Activated CD4-positive, alpha-beta T cell treated with anti-CD3 and anti-CD28 coated beads, Interleukin-2, amount 10 ng/mL, durations not matched to agents 7 days and 5 days (primary cell): ENCODE measurements around the gene RDM1. TPM values are rescaled to one million over a fixed set of nuclear protein-coding genes. Genes with fewer than 3 reads are reported as not detected.

ENCODE experiments used
- CTCF ChIA-PET: fragments of 350-600 bp; sonication (Branson Sonifier 250); formaldehyde crosslinking; loops from one replicate; lab custom pipeline; 2021; ENCODE audit warnings: antibody characterized with exemption; lab: Charles Lee
- POLR2A ChIA-PET: fragments of 350-600 bp; sonication (Branson Sonifier 250); formaldehyde crosslinking; loops from one replicate; lab custom pipeline; 2021; ENCODE audit warnings: antibody characterized with exemption; lab: Charles Lee
- DNase-seq: peaks from one replicate; pipeline ENCODE4 v3.0.0-alpha.2; 2020
- H3K27ac Mint-ChIP-seq: one replicate; pipeline ENCODE4 v1.8.0; 2021; ENCODE audit warnings: mild to moderate bottlenecking, moderate library complexity, mixed read lengths
- H3K27me3 Mint-ChIP-seq: one replicate; pipeline ENCODE4 v1.8.0; 2021; ENCODE audit warnings: mixed read lengths
- H3K36me3 Mint-ChIP-seq: one replicate; pipeline ENCODE4 v1.8.0; 2021; ENCODE audit warnings: low read depth, mixed read lengths
- H3K4me1 Mint-ChIP-seq: one replicate; pipeline ENCODE4 v1.8.0; 2021; ENCODE audit warnings: mixed read lengths
- H3K4me3 Mint-ChIP-seq: one replicate; pipeline ENCODE4 v1.8.0; 2021; ENCODE audit warnings: mild to moderate bottlenecking, moderate library complexity, mixed read lengths
- H3K9me3 Mint-ChIP-seq: one replicate; pipeline ENCODE4 v1.8.0; 2021; ENCODE audit warnings: mixed read lengths
- total RNA-seq, 2 experiments: library from RNA; stranded (reverse); gene quantifications; one replicate each; pipeline ENCODE4 v1.2.3, GENCODE V29; 2021

The RDM1 gene
- total RNA-seq, 2 experiments from 2014 or later: 7.0 to 7.9 TPM

DNA sequence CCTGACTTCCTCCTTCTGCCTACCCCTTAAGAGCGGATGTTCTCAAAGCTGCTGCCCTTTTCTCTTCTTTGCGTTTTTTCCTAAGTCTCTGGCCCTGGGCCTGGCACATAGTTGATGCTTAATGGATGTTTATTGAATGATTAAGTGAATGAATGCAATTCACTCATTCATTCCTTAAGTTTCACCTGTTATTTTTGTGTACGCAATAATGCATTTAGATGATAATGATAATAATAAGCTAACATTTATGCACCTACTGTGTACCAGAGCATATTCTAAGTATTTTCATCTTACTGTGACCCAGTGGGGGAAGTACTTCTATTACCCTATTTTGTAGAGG is 54.8 kb downstream of the RDM1 start:
- no peak overlapping the region for H3K4me3 Mint-ChIP-seq
- H3K36me3 Mint-ChIP-seq: peaks cover 14% of the 10 kb centered on the region
- CTCF ChIA-PET: interaction anchor here (0.7 to 3.4 kb wide), 6 partner anchors 12 to 26 kb away, joined by 3 to 17 read pairs (median 6); no protein-coding TSS in a partner anchor
- POLR2A ChIA-PET: no interaction called here
- DNase-seq: no peak
- H3K4me1 Mint-ChIP-seq: peaks cover 75% of the 10 kb centered on the region
- peak overlapping the region; percentile 79 for H3K27ac Mint-ChIP-seq
- H3K27me3 Mint-ChIP-seq: no peaks in the 10 kb centered on the region
- no peaks in the 10 kb centered on the region for H3K9me3 Mint-ChIP-seq

DNA sequence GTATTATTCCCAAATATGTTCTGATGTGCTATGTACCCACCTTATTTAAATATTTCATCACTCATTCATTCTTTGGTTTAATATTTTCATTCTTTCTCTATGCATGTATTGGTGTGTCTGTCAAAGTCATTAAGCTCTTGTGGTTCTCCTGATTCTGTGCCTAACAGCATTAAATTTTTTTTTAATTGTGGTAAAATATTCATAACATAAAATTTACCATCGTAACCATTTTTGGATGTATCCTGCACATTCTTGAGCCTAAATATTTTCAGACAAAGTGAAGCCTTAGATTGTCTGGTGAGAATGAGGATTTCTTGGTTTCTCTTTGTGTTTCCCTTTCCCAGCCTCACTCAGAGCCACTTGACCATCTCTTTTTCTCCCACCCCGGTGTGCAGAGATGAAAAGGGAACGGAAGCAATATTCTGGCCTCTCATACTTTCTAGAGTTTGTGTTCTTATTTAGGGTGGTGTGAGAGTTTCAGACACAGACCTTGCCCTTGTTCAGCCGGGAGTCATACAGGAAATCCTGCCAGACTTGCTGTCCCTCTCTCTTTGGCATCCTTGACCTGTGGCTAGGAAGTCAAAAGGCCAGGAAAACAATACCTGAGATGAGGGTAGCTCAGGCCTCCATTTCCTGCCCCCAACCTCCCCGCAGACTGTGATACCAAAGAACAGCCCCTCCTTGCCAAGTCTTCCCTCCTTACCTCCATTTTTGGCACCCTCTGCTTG is 55.3 kb downstream of the RDM1 start:
- Mint-ChIP-seq H3K4me1 (peaks cover 71% of the 10 kb centered on the region), H3K4me3 (no peak overlapping the region), H3K9me3 (no peaks in the 10 kb centered on the region), H3K27me3 (no peaks in the 10 kb centered on the region), H3K36me3 (peaks cover 14% of the 10 kb centered on the region), H3K27ac (peak overlapping the region; percentile 79)
- no peak for DNase-seq
- POLR2A ChIA-PET: no interaction called here
- CTCF ChIA-PET: interaction anchor here (0.6 to 3.4 kb wide), 5 partner anchors 12 to 224 kb away, joined by 3 to 17 read pairs (median 7); no protein-coding TSS in a partner anchor

DNA sequence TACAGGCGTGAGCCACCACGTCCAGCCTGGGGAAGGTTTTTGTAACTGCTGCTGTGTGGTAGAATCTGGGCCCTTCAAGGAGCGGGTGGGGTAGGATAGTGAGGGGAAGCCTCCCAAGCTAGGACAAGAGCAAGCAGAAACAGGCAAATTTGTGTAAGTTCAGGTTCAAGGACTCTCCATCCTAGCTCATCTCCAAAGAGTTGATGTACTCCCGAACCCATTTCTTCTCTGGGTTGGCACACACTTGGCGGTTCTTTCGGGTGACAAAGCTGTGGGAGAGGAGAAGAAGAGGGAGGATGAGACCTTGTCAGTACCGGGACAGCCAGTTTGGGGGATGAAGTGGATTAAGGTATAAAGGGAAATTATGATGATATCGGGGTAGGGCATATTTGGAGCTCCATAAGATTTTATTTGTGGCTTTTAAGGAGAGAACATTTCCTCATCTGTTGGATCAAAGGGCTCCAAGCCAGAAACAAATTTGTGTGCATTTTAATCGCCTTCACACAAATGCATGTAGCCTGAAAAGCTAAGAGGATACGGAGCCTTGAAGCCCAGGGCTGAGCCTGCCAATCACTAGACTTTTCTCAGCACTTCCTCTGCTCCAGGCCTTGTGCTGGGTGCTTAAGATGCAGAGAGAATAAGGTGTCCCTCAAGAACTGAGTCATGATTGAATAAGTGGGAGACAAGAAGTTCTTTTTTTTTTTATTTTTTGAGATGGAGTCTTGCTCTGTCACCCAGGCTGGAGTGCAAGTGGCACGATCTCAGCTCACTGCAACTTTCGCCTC is 58.2 kb downstream of the RDM1 start:
- peaks cover 58% of the 10 kb centered on the region for H3K4me1 Mint-ChIP-seq
- POLR2A ChIA-PET: interaction anchor here (0.6 to 1.2 kb wide), 2 partner anchors 8 to 35 kb away, joined by 6 to 8 read pairs; partner anchors contain the start of gene CCL5
- no peaks in the 10 kb centered on the region for H3K9me3 Mint-ChIP-seq
- H3K27ac Mint-ChIP-seq: peak overlapping the region; percentile 72
- H3K27me3 Mint-ChIP-seq: no peaks in the 10 kb centered on the region
- no peak for DNase-seq
- CTCF ChIA-PET: interaction anchor here (0.6 to 3.0 kb wide), 9 partner anchors 9 to 221 kb away, joined by 3 to 14 read pairs (median 3); partner anchors contain the start of gene CCL5
- H3K4me3 Mint-ChIP-seq: no peak overlapping the region
- H3K36me3 Mint-ChIP-seq: peaks cover 10% of the 10 kb centered on the region

DNA sequence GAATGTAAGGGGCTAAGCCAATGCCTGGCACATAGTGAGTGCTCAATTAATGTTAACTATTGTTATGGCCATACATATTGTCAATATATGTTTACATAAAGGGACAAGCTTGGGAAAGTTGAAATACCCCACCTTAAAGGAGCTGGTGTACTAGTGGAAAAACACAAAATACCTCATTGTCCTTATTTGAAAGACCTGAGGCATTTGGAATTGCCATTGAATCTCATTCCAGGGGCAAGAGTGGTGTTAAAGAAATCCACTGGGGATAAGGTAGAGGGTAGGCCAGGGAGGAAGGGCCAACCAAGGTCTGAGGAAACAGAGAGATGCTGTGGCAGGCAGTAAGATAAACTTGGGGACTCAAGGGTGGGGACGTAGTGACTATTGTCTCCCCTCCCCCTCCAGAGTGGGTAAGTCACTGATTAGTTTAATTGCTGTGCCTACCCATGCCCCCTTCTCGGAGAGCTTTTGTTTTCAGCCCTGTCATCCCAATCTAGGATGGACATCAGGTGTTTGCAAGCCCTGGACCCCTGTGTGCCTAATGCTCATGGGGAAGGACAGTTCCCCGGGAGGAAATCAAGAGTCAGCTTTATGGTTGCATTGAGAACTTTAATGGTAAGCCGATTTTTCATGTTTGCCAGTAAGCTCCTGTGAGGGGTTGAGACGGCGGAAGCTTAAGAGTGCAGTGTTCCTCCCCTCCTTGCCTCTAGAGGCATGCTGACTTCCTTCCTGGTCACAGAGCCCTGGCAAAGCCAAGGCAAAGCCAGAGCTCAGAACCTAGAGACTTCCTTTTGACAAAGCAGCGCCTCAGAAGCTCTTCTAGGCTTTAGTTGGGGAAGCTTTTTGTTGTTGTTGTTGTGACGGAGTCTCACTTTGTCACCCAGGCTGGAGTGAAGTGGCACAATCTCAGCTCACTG is 59.4 kb downstream of the RDM1 start:
- ChIA-PET POLR2A (interaction anchor here (0.6 to 1.2 kb wide), 2 partner anchors 9 to 14 kb away, joined by 3 to 8 read pairs; partner anchors contain the start of gene CCL5), CTCF (interaction anchor here (0.5 to 3.0 kb wide), 16 partner anchors 8 to 126 kb away, joined by 3 to 14 read pairs (median 4); partner anchors contain the start of gene CCL5)
- Mint-ChIP-seq H3K36me3 (peaks cover 8% of the 10 kb centered on the region), H3K9me3 (no peaks in the 10 kb centered on the region), H3K27me3 (no peaks in the 10 kb centered on the region), H3K4me1 (peaks cover 54% of the 10 kb centered on the region), H3K4me3 (no peak overlapping the region), H3K27ac (peak overlapping the region; percentile 71)
- peak; percentile 59 for DNase-seq

DNA sequence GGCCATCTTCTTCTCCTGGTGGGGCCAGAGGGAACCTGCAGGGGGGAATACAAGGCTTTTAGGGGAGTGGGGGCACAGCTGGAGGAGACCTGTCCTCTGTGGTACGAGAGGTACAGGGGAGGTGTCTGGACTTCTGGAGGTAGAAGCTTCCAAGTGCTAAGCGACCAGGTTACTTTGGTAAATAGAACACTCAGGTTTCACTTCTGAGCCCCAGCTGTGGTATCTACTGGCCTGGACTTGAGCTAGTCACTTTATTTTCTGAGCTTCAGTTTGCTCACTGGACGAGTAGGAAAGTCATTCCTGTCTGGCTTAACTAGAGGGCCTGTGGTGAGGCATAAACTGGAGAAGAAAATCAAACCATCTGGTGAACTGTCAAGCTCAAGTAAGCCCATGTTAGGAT is 61.8 kb downstream of the RDM1 start, which contains the start of gene HEATR9:
TSS of gene HEATR9 (minus strand) at position 155 of the 400 bp plus-strand sequence. CDS start at position 6, 149 bp downstream.
- H3K27me3 Mint-ChIP-seq: no peaks in the 10 kb centered on the region
- POLR2A ChIA-PET: no interaction called here
- CTCF ChIA-PET: interaction anchor here (1.0 to 2.1 kb wide), 4 partner anchors 10 to 42 kb away, joined by 3 to 5 read pairs (median 3); no protein-coding TSS in a partner anchor
- H3K4me3 Mint-ChIP-seq: no peak within 1 kb of the TSS
- DNase-seq: no peak
- peaks cover 8% of the 10 kb centered on the region for H3K36me3 Mint-ChIP-seq
- no peaks in the 10 kb centered on the region for H3K9me3 Mint-ChIP-seq
- H3K4me1 Mint-ChIP-seq: peaks cover 51% of the 10 kb centered on the region
- H3K27ac Mint-ChIP-seq: peak within 1 kb of the TSS; percentile 54

Other genes starting within 250 kb of the RDM1 start
- gene RASL10B, start 199.1 kb downstream of the RDM1 start, total RNA-seq: under 1 TPM; 0.15 to 0.37 TPM
- not detected for gene GAS2L2, start 177.5 kb downstream of the RDM1 start, total RNA-seq
- not detected for gene C17orf50, start 169.9 kb downstream of the RDM1 start, total RNA-seq
- not detected for gene MMP28, start 135.1 kb downstream of the RDM1 start, total RNA-seq
- gene TAF15, start 121.3 kb downstream of the RDM1 start, total RNA-seq: 100 to 1,000 TPM; 274 to 311 TPM
- under 1 TPM; 0.17 to 0.27 TPM for gene HEATR9, start 61.9 kb downstream of the RDM1 start, total RNA-seq
- 10 to 100 TPM; 68.7 to 81.3 TPM for gene CCL5, start 50.4 kb downstream of the RDM1 start, total RNA-seq
- not detected for gene LYZL6, start 12.9 kb upstream of the RDM1 start, total RNA-seq
- not detected for gene CCL16, start 50.7 kb upstream of the RDM1 start, total RNA-seq
- gene CCL14, start 56.0 kb upstream of the RDM1 start, total RNA-seq: not detected
- gene CCL15, start 70.8 kb upstream of the RDM1 start, total RNA-seq: not detected
- gene CCL23, start 87.2 kb upstream of the RDM1 start, total RNA-seq: not detected
- not detected for gene CCL18, start 133.5 kb upstream of the RDM1 start, total RNA-seq
- 1 to 10 TPM; 3.7 to 4.1 TPM for gene CCL3, start 159.4 kb upstream of the RDM1 start, total RNA-seq
- 1 to 10 TPM; 2.8 to 3.9 TPM for gene CCL4, start 173.1 kb upstream of the RDM1 start, total RNA-seq
- gene TBC1D3B, start 245.9 kb upstream of the RDM1 start, total RNA-seq: 1 to 10 TPM; 2.4 to 3.3 TPM